Central memory CD4-positive, alpha-beta T cell (primary cell): Measurements from ENCODE around the gene NDUFV1.
"Not testable (repeated sequence)": the region's sequence is repeated elsewhere in the genome, so short reads cannot be mapped to it uniquely, and the experiment has no call there.

Experiments used
- DNase-seq: peaks from one replicate; pipeline ENCODE4 v3.0.0; 2022

NDUFV1 gene

DNA sequence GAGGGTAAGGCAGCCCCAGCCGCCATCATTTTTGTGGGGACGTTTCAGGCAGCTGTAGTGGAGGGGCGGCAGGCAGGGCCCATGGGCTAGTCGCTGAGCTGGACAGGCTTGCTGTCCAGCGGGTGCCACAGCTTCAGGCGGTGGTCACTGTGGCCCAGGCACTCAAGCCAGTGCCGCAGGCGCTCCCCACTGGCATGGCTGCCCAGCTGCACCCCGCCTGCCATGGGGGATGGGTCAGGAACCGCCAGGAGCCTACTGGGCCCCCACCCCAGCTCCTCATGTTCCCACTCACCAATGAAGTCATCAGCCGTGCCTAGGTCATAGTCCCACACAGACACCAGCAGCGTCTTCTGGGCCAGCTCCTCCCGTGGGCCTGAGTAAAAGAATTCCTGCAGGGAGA lies 6.0 kb downstream of the NDUFV1 start:
- DNase-seq: no peak

DNA sequence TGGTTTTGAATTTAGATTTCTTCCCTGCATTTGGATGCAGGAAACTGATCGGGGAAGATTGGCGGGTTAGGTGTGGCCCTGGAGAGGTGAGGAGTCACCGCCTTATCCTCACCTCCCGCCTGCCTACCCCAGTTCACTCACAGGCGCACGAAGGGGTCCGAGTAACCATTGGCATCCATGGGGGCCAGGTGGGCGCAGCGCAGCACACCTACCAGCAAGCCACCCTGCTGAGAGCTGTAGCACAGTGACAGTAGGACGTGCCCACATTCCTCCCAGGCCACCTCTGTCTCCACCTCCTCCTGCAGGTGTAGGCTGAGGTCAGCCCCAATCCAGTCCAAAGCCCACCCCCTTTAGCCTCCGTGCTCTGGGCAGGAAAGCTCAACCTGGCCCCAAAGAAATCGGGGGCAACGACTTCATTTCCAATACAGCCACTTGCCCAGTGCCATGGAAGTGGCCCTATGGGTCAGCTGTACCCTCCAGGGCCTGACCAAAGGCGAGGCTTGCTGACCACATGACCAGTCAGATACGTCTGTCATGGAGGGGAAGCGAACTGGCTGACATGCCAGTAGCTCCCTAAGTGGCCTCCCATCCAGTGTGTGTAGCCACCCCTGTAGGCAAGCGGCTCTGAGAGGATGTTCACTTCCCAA lies 6.7 kb downstream of the NDUFV1 start:
- DNase-seq: no peak

DNA sequence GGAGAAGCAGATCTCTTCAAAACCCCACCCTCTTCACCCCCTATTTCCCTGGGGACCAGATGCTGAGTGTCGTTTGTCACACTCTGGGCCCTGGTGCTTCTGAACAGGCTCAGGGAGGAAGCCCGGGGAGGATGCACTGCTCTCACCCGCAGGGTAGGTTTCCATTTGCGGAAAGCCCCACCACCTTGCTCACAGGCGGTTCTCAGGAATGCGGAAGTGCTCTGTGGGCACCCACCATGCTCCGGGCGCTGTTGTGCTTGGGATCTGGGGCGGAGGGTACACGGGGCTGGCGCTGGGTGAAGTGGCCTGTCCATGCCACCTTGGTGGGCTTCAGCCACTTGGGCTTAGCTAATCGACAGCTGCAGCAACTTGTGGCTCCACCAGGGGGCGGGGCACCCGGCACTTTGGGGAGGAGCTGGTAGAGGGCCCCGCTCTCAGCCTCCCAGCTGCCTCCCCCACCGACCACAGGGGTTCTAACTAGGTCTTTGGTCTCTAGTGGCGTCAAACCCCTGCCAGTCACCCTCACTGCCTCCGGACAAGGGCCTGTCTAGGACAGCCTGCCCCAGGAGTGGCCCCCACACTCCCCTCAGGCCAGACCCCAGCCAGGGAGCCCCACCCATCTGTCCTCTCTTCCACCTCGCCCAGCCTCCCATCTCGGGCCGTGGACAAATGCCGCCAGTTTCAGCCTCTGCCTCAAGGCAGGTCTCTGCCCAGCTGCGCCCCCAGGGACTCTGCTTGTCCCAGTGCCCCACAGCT lies 7.4 kb downstream of the NDUFV1 start:
- peak; percentile 87 for DNase-seq

DNA sequence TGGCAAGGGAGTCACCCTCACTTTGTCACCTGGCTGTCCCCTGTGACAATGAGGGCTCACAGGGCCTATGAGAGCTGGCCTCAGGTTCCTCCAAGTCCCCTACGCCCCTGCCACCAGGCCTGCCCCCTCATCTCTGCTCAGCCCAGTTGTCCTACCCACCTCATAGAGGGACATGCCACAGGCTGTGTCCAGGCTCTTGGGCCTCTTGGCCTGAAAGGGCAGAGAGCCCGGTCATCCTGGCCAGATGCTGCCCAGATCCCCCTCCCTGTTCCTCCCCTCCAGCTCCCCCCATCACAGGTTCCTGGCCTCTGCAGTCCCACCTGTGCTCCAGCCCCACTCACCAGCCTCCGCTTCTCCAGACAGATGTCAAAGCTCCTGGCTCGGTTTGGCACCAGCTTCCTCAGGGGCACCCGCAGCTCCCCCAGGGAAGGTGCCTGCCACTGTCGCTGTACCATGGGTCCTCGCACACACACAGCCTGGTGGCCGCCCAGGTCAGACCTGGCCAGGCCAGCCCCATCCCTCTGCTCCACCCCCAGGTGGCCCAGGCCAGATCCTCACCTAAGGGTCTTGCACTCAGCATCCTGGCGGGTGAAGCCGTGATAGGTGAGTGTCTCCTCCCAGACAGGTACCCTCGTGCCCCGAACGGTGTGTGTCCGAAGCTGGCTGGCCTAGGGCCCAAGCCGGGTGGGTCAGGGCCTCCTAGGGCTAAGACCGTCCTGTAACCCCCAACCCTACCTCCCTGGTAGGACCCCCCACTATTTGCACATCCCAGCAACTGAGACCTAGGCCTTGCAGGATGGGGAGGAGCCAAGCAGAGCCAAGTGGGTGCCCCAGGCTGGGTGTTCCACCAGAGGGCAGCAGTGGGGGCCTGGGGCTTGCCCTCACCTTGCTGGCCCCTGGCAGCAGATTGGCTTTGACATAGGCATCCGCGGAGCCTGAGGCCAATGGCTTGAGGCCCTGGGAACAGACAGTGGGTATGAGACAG lies 8.3 kb downstream of the NDUFV1 start:
- DNase-seq: no peak

DNA sequence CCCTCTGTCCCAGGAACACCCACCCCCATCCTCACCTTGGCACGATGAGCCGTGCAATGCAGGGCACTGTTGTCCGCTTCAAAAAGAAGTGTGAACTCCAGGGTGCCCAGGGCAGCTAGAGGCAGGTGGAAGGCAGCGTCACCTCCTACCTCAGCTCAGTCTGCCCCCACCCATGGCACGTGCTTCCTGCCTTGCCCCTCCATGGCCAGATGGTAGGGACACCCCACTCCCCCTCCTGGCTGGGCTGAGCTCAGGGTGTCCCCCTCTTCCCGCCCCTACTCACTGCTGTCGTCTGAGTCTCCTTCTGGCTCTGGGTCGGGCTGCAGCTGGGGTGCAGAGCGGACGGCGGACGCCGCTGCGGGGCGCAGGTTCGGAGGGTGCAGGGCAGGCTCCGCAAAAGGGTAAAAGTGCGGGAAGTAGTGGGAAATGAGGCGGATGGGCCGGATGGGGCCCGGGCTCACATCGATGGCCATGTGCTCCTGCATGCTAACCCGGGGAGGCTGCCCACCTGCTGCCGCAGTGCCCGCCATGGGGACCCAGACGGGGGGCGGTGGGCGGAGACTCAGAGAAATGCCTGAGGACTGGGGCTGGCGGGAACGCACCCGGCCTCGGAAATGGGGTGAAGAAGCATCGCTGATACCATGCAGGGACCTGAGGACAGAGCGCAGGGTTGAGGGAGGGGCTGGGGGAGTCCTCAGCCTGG lies 9.1 kb downstream of the NDUFV1 start:
- no peak for DNase-seq

DNA sequence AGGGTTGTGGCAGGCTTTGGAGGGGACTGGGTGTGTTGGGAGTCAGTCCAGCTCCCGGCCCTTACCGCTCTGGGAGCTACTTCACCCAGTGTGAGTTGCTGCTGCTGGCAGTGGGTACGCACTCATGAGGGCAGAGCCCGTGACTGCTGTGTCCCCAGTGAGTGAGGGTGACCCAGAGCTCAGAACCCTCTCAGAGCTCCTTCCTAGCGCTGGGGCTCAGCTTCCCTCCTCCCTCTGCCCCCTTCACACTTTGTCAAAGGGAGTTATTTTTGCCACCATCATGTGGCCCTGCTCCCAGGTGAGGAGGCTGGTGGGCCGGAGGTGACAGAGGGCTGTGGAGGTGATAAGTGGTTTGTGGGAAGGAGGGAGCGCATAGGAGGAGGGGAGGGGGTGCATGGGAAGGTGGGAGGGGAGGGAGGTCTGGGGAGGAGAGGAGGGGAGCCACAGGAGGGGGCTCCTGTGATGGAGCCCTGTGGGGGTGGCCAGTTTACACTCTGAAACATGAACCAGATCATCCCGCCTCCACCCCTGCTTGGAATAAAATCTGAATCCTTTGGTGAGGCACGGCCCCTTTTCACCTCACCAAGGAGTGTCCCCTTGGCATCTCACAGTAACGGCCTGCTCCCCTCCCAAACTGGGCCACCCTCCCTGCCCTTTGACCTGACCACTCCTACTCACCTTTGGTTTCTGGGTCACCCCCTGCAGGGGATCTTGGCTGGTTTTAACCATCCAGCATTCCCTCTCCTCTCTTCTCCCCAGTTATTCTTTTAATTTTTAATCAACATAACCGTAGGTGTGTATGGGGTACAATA lies 9.9 kb downstream of the NDUFV1 start:
- no peak for DNase-seq

DNA sequence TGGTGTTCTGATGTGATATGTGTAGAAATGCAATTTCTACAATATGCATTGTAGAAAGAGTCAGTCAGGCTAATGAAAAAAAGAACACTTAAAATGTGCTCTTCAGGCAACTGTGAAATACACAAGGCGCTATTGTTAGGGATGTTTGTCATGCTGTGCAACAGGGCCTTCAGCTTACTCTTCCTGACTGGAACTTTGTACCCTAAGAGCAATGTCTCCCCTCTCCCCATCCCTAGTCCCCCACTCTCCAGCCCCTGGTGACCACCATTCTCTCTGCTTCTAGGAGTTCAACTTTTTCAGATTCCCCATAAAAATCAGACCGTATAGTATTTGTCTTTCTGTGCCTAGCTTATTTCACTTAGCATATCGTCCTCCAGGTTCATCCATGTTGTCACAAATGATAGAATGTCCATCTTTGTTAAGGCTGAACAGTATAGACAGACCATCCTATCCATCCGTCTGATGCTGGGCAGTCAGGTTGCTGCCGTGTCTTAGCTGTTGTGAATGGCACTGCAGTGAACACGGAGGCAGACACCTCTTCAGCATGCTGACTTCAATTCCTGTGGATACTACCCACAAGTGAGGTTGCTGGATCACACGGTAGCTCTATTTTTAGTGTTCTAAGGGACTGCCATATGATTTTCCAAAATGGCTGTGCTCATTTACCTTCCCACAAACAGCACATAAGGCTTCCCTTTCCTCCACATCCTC lies 10.7 kb downstream of the NDUFV1 start:
- DNase-seq: no peak

DNA sequence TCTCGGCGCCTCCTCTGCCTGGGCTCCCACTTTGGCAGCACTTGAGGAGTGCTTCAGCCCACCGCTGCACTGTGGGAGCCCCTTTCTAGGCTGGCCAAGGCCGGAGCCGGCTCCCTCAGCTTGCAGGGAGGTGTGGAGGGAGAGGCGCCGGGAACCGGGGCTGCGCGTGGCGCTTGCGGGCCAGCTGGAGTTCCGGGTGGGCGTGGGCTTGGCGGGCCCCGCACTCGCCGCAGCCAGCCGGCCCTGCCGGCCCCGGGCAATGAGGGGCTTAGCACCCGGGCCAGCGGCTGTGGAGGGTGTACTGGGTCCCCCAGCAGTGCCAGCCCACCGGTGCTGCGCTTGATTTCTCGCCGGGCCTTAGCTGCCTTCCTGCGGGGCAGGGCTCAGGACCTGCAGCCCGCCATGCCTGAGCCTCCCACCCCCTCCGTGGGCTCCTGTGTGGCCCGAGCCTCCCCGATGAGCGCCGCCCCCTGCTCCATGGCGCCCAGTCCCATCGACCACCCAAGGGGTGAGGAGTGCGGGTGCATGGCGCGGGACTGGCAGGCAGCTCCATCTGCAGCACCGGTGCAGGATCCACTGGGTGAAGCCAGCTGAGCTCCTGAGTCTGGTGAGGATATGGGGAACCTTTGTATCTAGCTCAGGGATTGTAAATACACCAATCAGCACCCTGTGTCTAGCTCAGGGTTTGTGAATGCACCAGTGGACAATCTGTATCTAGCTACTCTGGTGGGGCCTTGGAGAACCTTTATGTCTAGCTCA lies 12.3 kb downstream of the NDUFV1 start:
- not testable (repeated sequence) for DNase-seq

DNA sequence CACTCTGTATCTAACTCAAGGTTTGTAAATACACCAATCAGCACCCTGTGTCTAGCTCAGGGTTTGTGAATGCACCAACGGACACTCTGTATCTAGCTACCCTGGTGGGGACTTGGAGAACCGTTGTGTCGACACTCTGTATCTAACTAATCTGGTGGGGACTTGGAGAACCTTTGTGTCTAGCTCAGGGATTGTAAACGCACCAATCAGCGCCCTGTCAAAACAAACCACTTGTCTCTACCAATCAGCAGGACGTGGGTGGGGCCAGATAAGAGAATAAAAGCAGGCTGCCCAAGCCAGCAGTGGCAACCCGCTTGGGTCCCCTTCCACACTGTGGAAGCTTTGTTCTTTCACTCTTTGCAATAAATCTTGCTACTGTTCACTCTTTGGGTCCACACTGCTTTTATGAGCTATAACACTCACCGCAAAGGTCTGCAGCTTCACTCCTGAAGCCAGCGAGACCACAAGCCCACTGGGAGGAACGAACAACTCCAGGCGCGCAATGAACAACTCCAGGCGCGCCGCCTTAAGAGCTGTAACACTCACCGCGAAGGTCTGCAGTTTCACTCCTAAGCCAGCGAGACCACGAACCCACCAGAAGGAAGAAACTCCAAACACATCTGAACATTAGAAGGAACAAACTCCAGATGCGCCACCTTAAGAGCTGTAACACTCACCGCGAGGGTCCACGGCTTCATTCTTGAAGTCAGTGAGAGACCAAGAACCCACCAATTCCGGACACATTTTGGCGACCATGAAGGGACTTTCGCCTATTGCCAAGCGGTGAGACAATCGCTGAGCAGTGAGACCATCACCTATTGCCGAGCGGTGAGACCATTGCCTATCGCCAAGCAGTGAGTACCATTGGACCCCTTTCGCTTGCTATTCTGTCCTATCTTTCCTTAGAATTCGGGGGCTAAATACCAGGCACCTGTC lies 13.2 kb downstream of the NDUFV1 start:
- not testable (repeated sequence) for DNase-seq

DNA sequence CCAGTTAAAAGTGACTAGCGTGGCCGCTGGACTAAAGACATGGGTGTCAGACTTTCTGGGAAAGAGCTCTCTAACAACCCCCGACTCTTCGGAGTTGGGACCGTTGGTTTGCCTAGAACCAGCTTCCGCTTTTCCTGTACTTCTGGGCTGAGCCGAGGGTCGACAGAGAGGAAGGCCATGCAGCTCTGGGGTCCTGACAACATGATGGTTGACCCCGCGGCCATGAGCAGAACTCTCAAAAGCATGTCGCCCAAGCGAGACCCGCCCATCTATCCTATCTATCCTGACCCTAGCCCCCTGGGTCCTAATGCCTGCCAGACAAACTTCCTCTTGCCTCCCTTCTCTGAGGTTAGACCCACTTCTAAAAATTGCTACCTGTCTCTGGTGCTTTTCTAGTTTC lies 13.9 kb downstream of the NDUFV1 start:
- not testable (repeated sequence) for DNase-seq

DNA sequence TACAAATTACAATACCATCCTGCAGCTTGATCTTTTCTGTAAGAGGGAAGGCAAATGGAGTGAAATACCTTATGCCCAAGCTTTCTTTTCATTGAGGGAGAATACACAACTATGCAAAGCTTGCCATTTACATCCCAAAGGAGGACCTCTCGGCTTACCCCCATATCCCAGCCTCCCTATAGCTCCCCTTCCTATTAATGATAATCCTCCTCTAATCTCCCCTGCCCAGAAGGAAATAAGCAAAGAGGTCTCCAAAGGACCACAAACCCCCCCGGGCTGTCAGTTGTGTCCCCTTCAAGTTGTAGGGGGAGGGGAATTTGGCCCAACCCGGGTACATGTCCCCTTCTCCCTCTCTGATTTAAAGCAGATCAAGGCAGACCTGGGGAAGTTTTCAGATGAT lies 15.2 kb downstream of the NDUFV1 start:
- not testable (repeated sequence) for DNase-seq

DNA sequence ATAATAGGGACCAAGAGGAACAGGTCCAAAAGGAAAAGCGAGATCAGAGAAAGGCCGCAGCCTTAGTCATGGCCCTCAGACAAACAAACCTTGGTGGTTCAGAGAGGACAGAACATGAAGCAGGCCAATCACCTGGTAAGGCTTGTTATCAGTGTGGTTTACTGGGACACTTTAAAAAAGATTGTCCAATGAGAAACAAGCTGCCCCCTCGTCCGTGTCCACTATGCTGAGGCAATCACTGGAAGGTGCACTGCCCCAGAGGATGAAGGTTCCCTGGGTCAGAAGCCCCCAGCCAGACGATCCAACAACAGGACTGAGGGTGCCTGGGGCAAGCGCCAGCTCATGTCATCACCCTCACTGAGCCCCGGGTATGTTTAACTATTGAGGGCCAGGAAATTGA lies 16.2 kb downstream of the NDUFV1 start:
- DNase-seq: not testable (repeated sequence)

DNA sequence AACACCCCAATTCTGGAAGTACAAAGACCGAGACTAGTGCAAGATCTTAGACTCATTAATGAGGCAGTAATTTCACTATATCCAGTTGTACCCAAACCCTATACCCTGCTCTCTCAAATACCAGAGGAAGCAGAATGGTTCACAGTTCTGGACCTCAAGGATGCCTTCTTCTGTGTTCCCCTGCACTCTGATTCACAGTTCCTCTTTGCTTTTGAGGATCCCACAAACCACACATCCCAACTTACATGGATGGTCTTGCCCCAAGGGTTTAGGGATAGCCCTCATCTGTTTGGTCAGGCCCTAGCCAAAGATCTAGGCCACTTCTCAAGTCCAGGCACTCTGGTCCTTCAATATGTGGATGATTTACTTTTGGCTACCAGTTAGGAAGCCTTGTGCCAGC lies 17.1 kb downstream of the NDUFV1 start:
- DNase-seq: not testable (repeated sequence)

DNA sequence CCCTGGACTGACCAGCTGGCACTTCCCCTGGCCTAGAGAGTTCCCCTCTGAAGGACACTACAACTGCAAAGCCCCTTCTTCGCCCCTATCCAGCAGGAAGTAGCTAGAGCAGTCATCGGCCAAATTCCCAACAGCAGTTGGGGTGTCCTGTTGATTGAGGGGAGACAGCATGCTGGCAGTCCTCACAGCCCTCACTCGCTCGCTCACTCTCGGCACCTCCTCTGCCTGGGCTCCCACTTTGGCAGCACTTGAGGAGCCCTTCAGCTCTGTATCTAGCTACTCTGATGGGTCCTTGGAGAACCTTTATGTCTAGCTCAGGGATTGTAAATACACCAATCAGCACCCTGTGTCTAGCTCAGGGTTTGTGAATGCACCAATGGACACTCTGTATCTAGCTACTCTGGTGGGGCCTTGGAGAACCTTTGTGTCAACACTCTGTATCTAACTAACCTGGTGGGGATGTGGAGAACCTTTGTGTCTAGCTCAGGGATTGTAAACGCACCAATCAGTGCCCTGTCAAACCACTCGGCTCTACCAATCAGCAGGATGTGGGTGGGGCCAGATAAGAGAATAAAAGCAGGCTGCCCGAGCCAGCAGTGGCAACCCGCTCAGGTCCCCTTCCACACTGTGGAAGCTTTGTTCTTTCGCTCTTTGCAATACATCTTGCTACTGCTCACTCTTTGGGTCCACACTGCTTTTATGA lies 19.5 kb downstream of the NDUFV1 start:
- not testable (repeated sequence) for DNase-seq

DNA sequence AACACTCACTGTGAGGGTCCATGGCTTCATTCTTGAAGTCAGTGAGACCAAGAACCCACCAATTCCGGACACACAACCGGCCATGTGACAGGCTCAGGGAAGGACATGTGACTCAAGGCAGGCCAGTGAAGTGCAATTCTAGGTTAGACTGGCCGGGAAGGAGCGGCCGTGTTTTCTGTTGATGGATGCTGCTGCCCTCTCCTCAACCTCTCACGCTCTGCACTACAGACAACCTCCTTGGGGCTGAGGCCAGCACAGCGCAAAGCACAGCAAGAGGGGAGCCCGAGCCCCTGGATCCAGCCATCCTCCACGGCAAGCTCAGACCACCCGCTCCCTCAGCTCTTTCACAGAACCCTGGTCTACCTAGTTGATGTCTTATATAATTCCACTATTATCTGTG lies 20.2 kb downstream of the NDUFV1 start:
- DNase-seq: no peak

DNA sequence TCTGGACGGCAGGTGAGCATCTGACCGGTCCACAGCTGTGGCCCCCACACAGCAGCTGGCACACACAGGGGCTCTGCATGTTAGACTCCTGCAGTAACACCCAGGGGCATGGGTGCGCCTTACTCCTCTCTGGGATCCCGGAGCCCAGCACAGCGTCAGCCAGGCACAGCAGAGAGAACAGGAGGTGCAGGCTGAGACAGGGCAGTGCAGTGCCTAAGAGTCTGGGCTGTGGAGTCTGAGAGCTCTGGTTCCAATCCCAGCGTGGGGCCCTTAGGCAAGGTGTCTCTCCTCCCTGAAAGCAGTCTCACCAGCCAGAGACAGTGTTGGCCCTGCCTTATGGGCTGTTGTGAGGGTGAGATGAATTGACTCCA lies 20.7 kb downstream of the NDUFV1 start:
- DNase-seq: no peak

DNA sequence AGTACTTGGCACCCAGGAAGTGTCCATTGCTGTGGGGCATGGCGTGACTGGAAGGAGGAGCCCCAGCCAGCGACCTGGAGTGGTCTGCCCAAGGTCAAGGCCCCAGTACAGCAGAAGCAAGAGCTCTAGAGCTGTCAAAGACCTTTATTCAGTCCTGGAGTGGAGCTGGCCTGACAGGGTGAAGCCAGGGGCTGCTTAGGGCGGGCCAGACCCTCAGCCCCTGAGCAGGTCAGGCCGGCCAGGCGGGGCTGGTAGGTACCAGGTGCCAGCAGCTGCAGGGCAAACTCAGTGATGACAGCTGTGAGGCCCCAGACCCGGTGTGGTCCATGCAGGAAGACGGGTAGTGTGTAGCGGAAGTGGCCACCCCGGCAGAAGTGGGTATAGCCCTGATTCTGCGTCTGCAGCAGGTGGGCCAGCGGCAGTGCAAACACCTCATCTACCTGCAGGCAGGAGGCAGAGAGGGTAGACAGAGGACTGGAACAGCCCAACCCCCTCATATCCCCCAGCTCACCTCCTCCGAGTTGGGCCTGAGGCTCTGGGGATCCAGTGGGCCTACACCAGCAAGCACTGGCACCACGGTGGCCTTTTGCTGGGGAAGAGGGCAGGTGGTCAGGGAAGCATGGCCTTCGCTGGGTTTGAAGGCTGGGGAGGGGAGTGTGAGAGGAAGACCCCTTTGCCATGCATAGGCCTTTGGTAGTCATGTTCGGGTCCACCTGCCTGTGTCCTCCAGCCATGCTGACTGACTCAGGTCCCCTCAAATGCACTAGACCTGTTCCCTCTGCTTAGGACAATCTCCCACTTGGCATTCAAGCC lies 21.3 kb downstream of the NDUFV1 start:
- DNase-seq: no peak
